Left renal cortex interstitium (tissue), 4 donors: ENCODE results near the gene REXO2. TPM values are rescaled to one million over a fixed set of nuclear protein-coding genes. Genes with fewer than 3 reads are reported as not detected.

Source experiments
- polyA plus RNA-seq, 4 donors: library from polyadenylated mRNA; unstranded; fragments of 120-200 nt; gene quantifications; one replicate each; pipeline ENCODE4 v1.2.1, GENCODE V29; 2013; ENCODE audit not compliant: insufficient read length in 4 of 4

The REXO2 gene
- polyA plus RNA-seq, 4 donors, result 109 to 137 (median 116) TPM

Other genes with a start within 250 kb of the REXO2 start
- 1 to 10 TPM in 1 of 4 donors, under 1 TPM in 3; 0.44 to 1.7 (median 0.75) TPM for gene NNMT, start 143.1 kb upstream of the REXO2 start, polyA plus RNA-seq
- 10 to 100 TPM; 15.5 to 20.6 (median 17.5) TPM for gene C11orf71, start 39.0 kb upstream of the REXO2 start, polyA plus RNA-seq
- 10 to 100 TPM; 45.1 to 56.3 (median 50.7) TPM for gene RBM7, start 38.8 kb upstream of the REXO2 start, polyA plus RNA-seq
- gene NXPE1, start 120.4 kb downstream of the REXO2 start, polyA plus RNA-seq, result under 1 TPM in 1 of 4 donors, not detected in 3; 0.13 TPM
- under 1 TPM in 2 of 4 donors, not detected in 2; 0.08 to 0.14 TPM for gene NXPE4, start 156.3 kb downstream of the REXO2 start, polyA plus RNA-seq
- gene NXPE2, start 239.1 kb downstream of the REXO2 start, polyA plus RNA-seq, result under 1 TPM; 0.14 to 0.62 (median 0.26) TPM